ENCODE measurements around the gene TMEM215.
A peak's percentile ranks its signal among the peaks of the same experiment; 100 is the strongest.

DNA sequence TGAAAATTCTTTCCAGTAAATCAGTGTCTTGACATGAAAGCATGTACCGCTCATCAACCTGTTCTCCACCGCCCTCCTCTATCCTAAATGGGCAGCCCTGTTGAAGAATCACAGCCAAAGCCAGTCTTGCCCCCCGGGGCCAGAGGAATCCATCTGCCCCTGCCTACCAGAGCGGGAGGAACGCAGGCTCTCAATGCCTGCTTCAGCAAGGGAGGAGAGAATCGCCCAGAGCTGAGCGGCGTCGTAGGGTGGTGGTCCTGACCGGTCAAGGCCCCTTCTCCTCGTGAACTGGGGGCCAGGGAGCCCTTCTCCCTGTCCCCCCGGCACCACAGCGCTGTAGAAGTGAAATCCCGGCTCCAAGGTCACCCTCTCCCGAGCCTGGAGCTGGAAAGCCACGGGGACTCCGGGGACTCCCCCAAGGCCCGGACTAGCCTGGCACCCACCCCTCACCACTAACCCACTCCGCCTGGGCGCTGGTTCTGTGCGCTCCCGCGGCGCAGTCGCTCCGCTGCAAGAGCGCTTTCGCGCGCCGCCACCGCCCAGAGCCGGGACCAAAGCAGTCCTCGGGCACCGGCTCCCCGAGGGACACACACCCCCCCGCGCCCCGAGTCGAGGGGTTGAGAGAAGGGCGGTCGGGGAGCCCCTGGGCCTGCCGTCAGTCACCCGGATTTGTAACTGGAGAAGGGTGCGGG lies 718 bp upstream of the TMEM215 start:
- no peak for TF ChIP-seq POLR2AphosphoS5 (IDR thresholded peaks at IDR 0.05; ENCODE audit: insufficient read depth, low read depth, low read length)
- TF ChIP-seq, protein P1, sequence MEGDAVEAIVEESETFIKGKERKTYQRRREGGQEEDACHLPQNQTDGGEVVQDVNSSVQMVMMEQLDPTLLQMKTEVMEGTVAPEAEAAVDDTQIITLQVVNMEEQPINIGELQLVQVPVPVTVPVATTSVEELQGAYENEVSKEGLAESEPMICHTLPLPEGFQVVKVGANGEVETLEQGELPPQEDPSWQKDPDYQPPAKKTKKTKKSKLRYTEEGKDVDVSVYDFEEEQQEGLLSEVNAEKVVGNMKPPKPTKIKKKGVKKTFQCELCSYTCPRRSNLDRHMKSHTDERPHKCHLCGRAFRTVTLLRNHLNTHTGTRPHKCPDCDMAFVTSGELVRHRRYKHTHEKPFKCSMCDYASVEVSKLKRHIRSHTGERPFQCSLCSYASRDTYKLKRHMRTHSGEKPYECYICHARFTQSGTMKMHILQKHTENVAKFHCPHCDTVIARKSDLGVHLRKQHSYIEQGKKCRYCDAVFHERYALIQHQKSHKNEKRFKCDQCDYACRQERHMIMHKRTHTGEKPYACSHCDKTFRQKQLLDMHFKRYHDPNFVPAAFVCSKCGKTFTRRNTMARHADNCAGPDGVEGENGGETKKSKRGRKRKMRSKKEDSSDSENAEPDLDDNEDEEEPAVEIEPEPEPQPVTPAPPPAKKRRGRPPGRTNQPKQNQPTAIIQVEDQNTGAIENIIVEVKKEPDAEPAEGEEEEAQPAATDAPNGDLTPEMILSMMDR (IDR thresholded peaks at IDR 0.05; ENCODE audit: extremely low read depth in 1 of 2, insufficient read depth in 1 of 2, low read depth in 1 of 2, low read length in 2 of 2) = no peak
- TF ChIP-seq, protein P2, sequence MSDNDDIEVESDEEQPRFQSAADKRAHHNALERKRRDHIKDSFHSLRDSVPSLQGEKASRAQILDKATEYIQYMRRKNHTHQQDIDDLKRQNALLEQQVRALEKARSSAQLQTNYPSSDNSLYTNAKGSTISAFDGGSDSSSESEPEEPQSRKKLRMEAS (IDR thresholded peaks at IDR 0.05; ENCODE audit: insufficient read depth, insufficient read length) = no peak
- TF ChIP-seq EZH2 (IDR thresholded peaks at IDR 0.05; ENCODE audit: borderline replicate concordance, low read depth, low read length, severe bottlenecking) = peak; percentile 46
- no peak for TF ChIP-seq MYC (IDR thresholded peaks at IDR 0.05; ENCODE audit: low read depth, low read length)
- no peak for TF ChIP-seq GATA2 (IDR thresholded peaks at IDR 0.05; ENCODE audit: insufficient read depth, insufficient read length, low read depth, low read length)
- no peak for TF ChIP-seq POLR2A (IDR thresholded peaks at IDR 0.05; ENCODE audit: low read depth, low read length)
- no peak for TF ChIP-seq JUN (IDR thresholded peaks at IDR 0.05; ENCODE audit: borderline replicate concordance, insufficient read depth, insufficient read length, low read depth)
- no peak for TF ChIP-seq FOS (IDR thresholded peaks at IDR 0.05; ENCODE audit: borderline replicate concordance, insufficient read depth, low read length)

All from endothelial cell of umbilical vein (primary cell).